HUES64 (cell line): ENCODE measurements around the gene SURF1.
"Not testable (repeated sequence)": the region's sequence is repeated elsewhere in the genome, so short reads cannot be mapped to it uniquely, and the experiment has no call there.

Experiments
- H3K27ac ChIP-seq: 2 replicates; pipeline ENCODE4 v1.7.0; 2013; ENCODE audit warnings: low read depth, low read length, inconsistent platforms
- H3K27me3 ChIP-seq: 2 replicates; pipeline ENCODE4 v1.6.1; 2013; ENCODE audit warnings: mild to moderate bottlenecking, low read length; ENCODE audit not compliant: insufficient read depth
- H3K36me3 ChIP-seq: 2 replicates; pipeline ENCODE4 v1.6.1; 2013; ENCODE audit warnings: mild to moderate bottlenecking, low read length; ENCODE audit not compliant: insufficient read depth
- H3K4me1 ChIP-seq: 2 replicates; pipeline ENCODE4 v1.6.1; 2013; ENCODE audit warnings: mild to moderate bottlenecking, low read length, moderate library complexity; ENCODE audit not compliant: insufficient read depth
- H3K4me3 ChIP-seq: 2 replicates; pipeline ENCODE4 v1.5.1; 2013; ENCODE audit warnings: mild to moderate bottlenecking, low read length, moderate library complexity
- H3K9ac ChIP-seq: 2 replicates; pipeline ENCODE4 v1.6.1; 2013; ENCODE audit warnings: mild to moderate bottlenecking, low read depth, low read length
- H3K9me3 ChIP-seq: 2 replicates; pipeline ENCODE4 v1.6.1; 2013; ENCODE audit warnings: low read depth, low read length; ENCODE audit not compliant: insufficient read depth
- WGBS: fragments of 150-250, 120-280 bp; methylation state at CpG from one replicate; pipeline ENCODE4 v1.1.7; 2013; ENCODE audit warnings: missing lambda C conversion rate; 5-methylcytosine and 5-hydroxymethylcytosine counted together

The SURF1 gene

GRCh38 chr9:133329306-133330156, 26.8 kb downstream of the SURF1 start:
- H3K27ac ChIP-seq, H3K4me3 ChIP-seq, H3K9me3 ChIP-seq, H3K9ac ChIP-seq, H3K27me3 ChIP-seq, H3K4me1 ChIP-seq: not testable (repeated sequence)
- 52% methylated on average over 19 of the region's 21 CpGs for WGBS
- H3K36me3 ChIP-seq, result peaks cover 47% of the 10 kb centered on the region

- peaks cover 32% of the 10 kb centered on the region for H3K36me3 ChIP-seq
- no peaks in the 10 kb centered on the region for H3K4me1 ChIP-seq
- no peaks in the 10 kb centered on the region for H3K27me3 ChIP-seq
- no peak overlapping the region for H3K4me3 ChIP-seq
- WGBS, result 95% methylated on average over 10 of the region's 10 CpGs
- no peak overlapping the region for H3K27ac ChIP-seq
- H3K9ac ChIP-seq, result no peak overlapping the region
- no peaks in the 10 kb centered on the region for H3K9me3 ChIP-seq
These were observed 28.3 kb downstream of the SURF1 start for GRCh38 chr9:133327834-133328484.

GRCh38 chr9:133327021-133327420, 29.3 kb downstream of the SURF1 start:
- not testable (repeated sequence) for H3K27me3 ChIP-seq, H3K9me3 ChIP-seq, H3K27ac ChIP-seq, H3K4me3 ChIP-seq, H3K9ac ChIP-seq, H3K4me1 ChIP-seq
- 84% methylated on average over 6 of the region's 6 CpGs for WGBS
- peaks cover 22% of the 10 kb centered on the region for H3K36me3 ChIP-seq

- WGBS, result 84% methylated on average over 13 of the region's 13 CpGs
- H3K9me3 ChIP-seq, result no peaks in the 10 kb centered on the region
- H3K9ac ChIP-seq, result no peak overlapping the region
- no peak overlapping the region for H3K27ac ChIP-seq
- no peak overlapping the region for H3K4me3 ChIP-seq
- H3K36me3 ChIP-seq, result no peaks in the 10 kb centered on the region
- H3K4me1 ChIP-seq, result no peaks in the 10 kb centered on the region
- H3K27me3 ChIP-seq, result no peaks in the 10 kb centered on the region
These were observed 32.1 kb downstream of the SURF1 start for GRCh38 chr9:133323991-133324703.

GRCh38 chr9:133323211-133323610, 33.1 kb downstream of the SURF1 start:
- 91% methylated on average over 9 of the region's 10 CpGs for WGBS

GRCh38 chr9:133322701-133323100, 33.6 kb downstream of the SURF1 start:
- no peak overlapping the region for H3K4me3 ChIP-seq

More at GRCh38 chr9:133323211-133323610, 33.1 kb downstream of the SURF1 start:
- Histone ChIP-seq H3K36me3 (no peaks in the 10 kb centered on the region), H3K9ac (no peak overlapping the region), H3K27ac (no peak overlapping the region), H3K4me1 (no peaks in the 10 kb centered on the region), H3K9me3 (no peaks in the 10 kb centered on the region), H3K4me3 (no peak overlapping the region), H3K27me3 (no peaks in the 10 kb centered on the region)

GRCh38 chr9:133321411-133321935, 34.8 kb downstream of the SURF1 start:
- WGBS, result 90% methylated on average over 13 of the region's 13 CpGs
- Histone ChIP-seq H3K36me3 (no peaks in the 10 kb centered on the region), H3K27me3 (no peaks in the 10 kb centered on the region), H3K4me1 (no peaks in the 10 kb centered on the region), H3K9me3 (no peaks in the 10 kb centered on the region), H3K27ac (no peak overlapping the region), H3K9ac (no peak overlapping the region), H3K4me3 (no peak overlapping the region)

More at GRCh38 chr9:133322701-133323100, 33.6 kb downstream of the SURF1 start:
- no peaks in the 10 kb centered on the region for H3K27me3 ChIP-seq
- no peaks in the 10 kb centered on the region for H3K9me3 ChIP-seq
- H3K9ac ChIP-seq, result no peak overlapping the region
- no peaks in the 10 kb centered on the region for H3K36me3 ChIP-seq
- WGBS, result 94% methylated on average over 14 of the region's 14 CpGs
- H3K27ac ChIP-seq, result no peak overlapping the region
- no peaks in the 10 kb centered on the region for H3K4me1 ChIP-seq

GRCh38 chr9:133320421-133320881, 35.8 kb downstream of the SURF1 start:
- Histone ChIP-seq H3K4me3 (no peak overlapping the region), H3K9me3 (no peaks in the 10 kb centered on the region), H3K27ac (no peak overlapping the region), H3K9ac (no peak overlapping the region), H3K36me3 (no peaks in the 10 kb centered on the region), H3K27me3 (no peaks in the 10 kb centered on the region), H3K4me1 (no peaks in the 10 kb centered on the region)
- WGBS, result 86% methylated on average over 13 of the region's 13 CpGs

GRCh38 chr9:133317551-133317950, 38.7 kb downstream of the SURF1 start:
- H3K36me3 ChIP-seq, H3K27me3 ChIP-seq, H3K27ac ChIP-seq, H3K9me3 ChIP-seq, H3K4me1 ChIP-seq, H3K4me3 ChIP-seq, H3K9ac ChIP-seq: not testable (repeated sequence)
- WGBS, result 92% methylated on average over 11 of the region's 13 CpGs

GRCh38 chr9:133315997-133316396, 40.3 kb downstream of the SURF1 start:
- 85% methylated on average over 2 of the region's 2 CpGs for WGBS
- no peaks in the 10 kb centered on the region for H3K36me3 ChIP-seq
- no peak overlapping the region for H3K9ac ChIP-seq
- H3K4me1 ChIP-seq, result no peaks in the 10 kb centered on the region
- H3K27ac ChIP-seq, result no peak overlapping the region
- H3K4me3 ChIP-seq, result no peak overlapping the region
- H3K9me3 ChIP-seq, result no peaks in the 10 kb centered on the region
- no peaks in the 10 kb centered on the region for H3K27me3 ChIP-seq

GRCh38 chr9:133309608-133310007, 46.7 kb downstream of the SURF1 start:
- H3K27ac ChIP-seq, result no peak overlapping the region
- no peaks in the 10 kb centered on the region for H3K4me1 ChIP-seq
- H3K9me3 ChIP-seq, result peaks cover 4% of the 10 kb centered on the region; the same call in 1 of the 2 replicates
- no peaks in the 10 kb centered on the region for H3K36me3 ChIP-seq
- 99% methylated on average over 6 of the region's 6 CpGs for WGBS
- H3K27me3 ChIP-seq, result 0 out of 2 replicates have a peak, but pooled peaks cover 2% of the 10 kb centered on the region
- H3K9ac ChIP-seq, result no peak overlapping the region
- no peak overlapping the region for H3K4me3 ChIP-seq
